GM18861 (cell line): ENCODE results near the gene CSMD2.
"Not testable (repeated sequence)": the region's sequence is repeated elsewhere in the genome, so short reads cannot be mapped to it uniquely, and the experiment has no call there.

Experiments
- ATAC-seq: cut with Tn5 transposase; IDR thresholded peaks from one replicate; pipeline ENCODE4 v1.9.1; 2021; ENCODE audit not compliant: unreplicated experiment

CSMD2 gene

DNA sequence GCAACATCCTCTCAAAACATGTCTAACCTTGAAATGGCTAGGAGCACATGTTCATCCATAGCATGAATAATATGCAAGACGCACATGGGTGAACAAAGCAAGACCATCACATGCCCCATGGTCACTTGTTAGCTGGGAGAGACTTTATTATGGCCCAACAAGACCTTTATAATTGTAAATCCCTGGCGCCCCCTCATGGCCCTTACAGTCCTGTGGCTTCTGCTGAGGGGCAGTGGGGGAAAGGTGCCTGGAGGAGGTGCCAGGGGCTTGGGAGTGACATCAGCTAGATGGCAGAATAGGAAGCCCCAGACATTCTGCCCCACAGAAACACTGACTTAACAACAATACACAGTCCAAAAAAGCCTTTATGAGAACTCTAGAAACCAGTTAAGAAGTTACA lies 51.7 kb downstream of the CSMD2 start:
- ATAC-seq, result no peak

DNA sequence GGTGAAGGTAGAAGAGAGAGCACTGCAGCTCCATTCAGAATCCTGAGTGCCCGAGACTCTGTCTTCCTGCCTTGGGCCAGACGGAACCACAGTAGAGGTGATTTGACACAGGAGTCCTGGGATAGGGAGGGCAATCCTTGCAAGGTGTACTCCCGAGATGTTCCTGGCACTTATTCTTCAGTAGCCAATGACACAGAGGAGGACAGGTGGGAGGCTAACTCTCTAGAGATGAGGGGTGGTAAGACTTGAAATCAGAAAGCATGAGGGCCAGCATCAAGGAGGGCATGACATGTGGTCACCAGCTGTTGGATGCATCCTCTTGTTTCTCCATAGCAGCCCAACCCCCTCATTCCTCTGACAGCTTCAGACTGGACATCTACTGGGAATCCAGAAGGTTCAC lies 56.3 kb downstream of the CSMD2 start:
- no peak for ATAC-seq

DNA sequence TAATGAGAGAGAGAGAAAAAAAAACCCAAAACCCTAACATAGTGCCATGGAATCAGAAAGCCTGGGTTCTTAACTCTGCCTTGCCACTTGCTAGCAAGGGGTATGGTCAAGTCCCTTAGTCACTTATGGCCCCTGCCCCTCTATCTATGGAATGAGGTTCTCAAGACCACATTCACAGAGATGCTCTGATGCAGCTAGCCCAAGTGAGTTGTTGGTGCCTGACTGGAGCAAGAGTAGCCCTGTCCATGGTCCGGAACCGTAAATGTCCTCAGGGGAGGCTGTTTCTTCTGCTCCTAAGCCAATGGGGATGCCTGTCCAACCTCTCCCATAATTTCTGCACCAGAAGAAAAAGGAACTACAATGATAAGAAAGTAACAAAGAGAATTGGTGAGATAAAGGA lies 56.8 kb downstream of the CSMD2 start:
- no peak for ATAC-seq

DNA sequence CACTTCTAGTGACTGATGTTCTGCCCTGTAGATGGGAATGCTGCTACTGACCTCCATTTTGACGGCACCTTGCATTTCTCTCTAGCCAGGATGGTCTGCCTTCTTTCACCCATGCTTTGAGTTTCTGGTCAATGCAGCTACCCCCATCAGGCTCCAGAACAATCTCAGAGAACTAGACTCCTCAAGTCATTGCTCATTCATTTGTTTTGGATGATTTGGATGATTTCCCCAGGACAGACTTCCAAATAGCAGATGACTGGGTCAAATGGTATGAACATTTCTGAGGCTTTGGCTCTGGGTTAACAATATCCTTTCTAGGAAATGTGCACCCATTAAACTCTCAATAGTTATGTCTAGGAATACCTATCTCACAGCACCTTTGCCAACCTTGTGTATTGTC lies 63.9 kb downstream of the CSMD2 start:
- ATAC-seq, result no peak

DNA sequence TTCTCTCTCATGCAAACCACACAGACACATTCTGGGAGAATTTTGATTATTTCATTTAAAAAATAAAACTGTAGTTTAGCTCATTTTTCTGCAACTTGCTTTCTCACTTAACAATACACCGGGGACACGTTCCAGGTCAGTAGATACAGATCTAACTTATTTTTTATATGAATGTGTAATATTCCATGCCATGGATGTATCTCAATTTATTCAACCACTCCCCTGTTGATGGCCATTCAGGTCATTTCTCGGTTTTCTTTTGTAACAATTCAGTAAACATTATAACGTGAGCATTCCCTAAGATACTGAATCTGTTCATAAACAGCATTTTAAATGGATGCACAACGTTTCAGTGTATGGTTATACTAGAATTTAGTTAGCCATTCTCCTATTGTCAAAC lies 64.7 kb downstream of the CSMD2 start:
- no peak for ATAC-seq

DNA sequence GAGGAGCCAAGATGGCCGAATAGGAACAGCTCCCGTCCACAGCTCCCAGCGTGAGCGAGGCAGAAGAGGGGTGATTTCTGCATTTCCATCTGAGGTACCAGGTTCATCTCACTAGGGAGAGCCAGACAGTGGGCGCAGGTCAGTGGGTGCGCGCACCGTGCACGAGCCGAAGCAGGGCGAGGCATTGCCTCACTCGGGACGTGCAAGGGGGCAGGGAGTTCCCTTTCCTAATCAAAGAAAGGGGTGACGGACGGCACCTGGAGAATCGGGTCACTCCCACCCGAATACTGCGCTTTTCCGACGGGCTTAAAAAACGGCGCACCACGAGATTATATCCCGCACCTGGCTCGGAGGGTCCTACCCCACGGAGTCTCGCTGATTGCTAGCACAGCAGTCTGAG lies 72.6 kb downstream of the CSMD2 start:
- ATAC-seq, result not testable (repeated sequence)

DNA sequence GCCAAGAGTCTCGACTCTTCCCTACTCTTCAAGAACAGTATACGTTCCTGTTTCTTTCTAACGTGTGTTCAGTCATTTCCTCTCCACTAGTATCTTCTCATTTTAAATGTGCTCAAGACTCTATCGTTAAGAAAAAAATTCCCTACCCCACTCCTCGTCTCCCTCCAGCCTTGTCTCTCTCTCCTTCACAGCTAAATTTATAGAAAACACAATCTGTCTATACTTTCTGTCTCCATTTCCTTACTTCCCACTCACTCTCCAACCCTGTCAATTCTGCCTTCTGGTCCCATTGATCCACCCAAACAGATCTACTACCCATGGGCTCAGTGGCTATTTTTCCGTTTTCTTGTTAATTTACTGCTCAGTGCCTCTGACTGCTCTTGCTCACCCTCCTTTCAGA lies 75.3 kb downstream of the CSMD2 start:
- ATAC-seq, result no peak

DNA sequence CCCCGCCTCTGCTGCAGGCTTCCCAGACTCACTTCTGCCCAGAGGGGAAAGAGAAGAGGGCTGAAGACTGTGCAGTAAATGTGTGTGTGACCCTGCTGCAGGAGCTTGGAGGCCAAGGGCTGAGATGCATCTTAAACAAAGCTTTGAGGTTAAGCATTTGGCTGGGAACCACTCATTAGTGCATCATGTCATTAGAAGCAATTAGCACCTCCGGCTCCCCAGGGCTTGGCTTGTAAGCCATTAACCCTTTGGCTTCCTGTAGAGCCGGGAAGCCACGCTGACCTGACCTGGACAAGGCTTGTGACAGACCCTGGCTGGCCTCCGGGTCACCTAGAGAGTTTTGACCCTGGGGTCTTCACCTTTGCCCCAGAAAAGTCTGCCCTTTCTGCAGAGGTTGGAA lies 77.0 kb downstream of the CSMD2 start:
- no peak for ATAC-seq

DNA sequence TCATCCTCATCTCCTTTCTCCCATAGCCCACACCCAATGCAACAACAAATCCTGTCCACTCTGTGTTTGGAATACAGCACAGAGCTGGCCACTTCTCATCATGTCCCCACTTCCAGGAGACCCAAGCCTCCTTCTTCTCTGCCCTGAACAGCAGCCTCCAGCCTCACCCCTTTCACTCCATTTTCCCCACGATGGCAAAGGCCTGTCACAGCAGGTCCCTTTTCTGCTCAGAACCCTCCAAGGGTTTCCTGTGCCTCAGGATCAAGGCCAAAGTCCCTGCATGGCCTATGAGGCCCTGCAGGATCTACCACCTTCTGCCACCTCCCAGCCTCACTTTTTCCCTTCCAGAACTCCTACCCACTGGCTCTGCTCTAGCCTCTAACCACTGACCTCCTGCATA lies 78.5 kb downstream of the CSMD2 start:
- ATAC-seq, result no peak

DNA sequence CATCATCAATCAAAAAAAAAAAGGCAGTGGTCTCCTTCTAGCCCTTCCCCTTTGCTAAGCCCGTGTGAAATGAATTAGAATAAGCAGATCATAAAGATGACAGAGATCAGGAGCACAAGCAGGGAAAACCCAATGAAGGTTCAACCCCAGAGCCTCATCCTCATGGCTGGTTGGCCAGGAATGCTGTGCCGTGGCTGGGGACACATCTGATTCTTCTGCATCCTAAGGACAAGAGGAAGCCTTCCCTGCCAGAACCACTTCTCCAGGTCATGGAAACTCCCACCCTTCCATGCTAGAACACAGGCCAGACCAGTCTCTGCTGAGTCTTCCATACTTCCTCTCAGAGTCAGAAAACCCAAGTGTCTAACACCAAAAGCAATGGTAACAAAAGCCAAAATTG lies 81.1 kb downstream of the CSMD2 start:
- no peak for ATAC-seq

DNA sequence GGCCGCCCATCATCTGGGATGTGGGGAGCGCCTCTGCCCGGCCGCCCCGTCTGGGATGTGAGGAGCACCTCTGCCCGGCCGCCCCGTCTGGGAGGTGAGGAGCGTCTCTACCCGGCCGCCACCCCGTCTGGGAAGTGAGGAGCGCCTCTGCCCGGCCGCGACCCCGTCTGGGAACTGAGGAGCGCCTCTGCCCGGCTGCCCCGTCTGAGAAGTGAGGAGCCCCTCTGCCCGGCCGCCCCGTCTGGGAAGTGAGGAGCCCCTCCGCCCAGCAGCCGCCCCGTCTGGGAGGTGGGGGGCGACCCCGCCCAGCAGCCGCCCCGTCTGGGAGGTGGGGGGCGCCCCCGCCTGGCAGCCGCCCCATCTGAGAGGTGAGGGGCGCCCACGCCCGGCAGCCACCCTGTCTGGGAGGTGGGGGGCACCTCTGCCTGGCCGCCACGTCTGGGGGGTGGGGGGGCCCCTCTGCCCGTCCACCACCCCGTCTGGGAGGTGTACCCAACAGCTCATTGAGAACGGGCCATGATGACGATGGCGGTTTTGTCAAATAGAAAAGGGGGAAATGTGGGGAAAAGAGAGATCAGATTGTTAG lies 82.9 kb downstream of the CSMD2 start:
- not testable (repeated sequence) for ATAC-seq

DNA sequence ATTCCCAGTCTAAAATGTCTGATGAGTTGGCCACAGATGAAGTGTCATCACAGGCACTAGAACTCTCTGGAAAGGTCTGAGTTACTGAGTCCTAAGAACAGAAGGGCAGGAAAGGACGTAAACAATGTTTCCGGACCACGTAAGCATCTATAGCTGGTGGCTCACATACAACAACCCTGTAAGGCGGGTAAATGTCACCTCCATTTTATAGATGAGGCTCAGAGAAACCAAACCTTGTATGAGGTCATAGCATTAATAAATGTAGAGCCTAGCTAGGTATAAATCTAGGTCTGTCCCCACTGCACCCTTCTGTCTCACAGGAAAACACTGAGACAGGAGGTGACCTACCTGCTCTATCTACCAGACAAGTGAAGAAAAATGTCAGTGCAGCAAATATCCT lies 86.6 kb downstream of the CSMD2 start:
- ATAC-seq, result no peak

DNA sequence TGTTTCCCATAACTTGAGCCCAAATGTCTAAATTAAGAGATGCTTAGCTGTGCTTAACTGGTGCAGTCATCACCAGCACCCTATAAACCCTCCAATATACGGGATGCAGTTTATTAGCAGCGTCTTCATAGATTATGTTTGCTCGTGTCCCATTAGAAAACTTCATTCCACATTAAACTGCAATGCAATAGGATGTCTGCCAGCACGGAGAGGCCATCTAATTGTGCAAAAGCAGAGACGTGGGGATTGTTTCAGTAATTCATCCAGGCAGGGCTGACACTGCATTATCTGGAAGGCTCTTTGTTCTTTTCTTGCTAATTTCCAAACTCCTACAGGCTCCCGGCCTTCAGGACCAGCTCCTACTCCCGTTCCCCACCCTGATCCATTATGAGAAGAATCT lies 89.5 kb downstream of the CSMD2 start:
- no peak for ATAC-seq

DNA sequence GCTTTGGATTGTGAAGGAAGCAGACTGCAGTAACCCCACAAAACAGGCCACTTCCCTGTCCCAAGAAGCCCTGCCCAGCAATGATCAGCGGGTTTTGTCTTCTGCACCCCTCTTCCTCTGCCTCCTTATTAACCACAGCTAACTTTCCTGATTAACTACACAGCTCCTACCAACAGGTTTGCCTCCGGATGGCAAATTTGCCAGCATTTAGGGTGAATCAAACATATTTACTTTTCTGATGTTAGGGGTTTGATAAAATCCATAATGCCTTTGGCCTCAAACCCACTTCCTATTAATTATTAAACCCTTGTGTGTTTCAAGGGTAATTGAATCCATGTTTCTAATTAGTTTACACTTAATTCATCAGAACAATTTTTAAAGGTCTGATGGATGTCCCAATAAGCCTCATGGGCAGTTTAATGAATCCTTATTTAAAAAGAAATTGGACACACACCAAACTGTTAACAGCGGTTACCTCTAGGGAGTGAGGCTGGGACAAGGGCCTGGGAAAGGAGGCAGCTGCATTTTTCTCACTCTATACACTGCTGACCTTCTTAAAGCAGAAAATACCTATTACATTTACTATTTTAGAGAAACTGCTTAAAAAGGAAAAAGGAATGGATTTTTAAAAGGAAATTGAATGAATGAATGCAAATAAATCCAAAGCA lies 91.9 kb downstream of the CSMD2 start:
- no peak for ATAC-seq

DNA sequence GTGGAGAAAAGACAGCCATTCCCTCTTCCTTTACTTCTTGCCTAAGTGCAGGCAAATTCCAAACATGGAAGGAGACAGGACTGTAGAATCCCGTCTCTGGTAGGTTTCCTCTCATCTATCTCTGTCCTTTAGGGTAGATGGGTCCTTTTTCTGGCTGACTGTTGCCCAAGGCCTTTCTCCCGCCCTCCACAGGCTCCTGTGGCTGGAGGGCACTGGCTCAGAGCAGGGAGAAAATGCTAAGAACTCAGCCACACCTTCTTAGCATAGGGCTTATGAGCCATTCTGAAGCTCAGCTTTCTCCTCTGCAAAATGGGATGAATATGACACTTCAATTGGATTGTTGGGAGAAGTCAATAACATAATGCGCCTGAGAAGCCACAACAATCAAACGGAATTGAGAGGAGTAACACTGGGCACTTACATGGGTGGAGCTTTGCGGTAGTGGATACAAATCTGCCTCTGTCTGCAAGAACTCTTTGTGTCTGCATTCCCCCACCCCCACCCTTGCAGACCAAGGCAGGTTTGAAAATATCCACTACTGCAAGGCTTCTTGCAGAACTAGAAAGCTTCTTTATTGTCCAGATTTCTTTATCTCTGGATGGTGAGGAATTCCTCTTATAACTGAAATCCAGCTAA lies 94.7 kb downstream of the CSMD2 start:
- ATAC-seq, result no peak

DNA sequence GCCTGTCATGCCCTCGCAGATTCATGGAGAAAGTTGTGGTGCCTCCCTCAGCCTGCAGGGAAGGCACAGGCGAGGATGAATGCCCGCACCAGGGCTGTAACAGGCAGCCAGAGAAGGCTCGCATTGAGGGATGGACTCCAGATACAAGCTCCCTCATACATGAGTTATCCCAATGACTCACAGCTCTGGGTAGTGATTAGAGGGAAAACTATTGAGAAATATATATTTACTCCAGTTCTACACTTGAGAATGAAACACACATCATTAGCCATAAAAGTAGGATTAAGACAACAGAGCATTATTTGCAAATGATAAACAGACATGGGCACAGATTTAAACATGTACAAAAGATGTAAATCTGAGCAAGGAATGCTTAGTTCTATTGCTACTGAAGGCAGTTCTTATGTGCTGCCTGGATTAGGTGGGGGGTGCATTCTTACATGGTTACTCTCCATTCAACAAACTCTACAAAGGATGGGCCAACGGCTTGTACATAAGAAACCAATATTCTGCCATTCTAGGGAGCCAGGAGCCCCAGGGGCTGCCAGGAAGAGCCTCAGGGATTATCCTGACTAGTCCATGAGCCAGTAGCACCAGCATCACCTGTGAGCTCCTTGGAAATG lies 97.9 kb downstream of the CSMD2 start:
- no peak for ATAC-seq

DNA sequence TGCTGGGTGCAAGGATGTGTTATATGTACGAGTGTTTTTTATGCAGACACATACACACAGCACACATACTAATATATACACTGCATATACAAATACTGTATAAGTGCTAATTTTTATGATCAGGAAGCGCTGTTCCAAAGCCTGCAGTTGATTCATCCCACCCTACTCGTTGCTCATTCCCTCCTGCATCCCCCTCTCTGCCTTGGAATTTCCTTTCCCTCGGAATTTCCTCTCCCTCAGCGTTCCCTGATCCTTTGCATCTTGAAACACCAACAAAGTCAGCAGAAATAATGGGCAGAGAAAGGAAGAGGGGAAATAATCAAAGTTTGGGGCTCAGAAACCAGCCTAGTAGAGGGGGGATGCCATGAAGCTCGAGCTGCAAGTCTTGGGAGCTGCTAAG lies 98.9 kb downstream of the CSMD2 start:
- no peak for ATAC-seq

DNA sequence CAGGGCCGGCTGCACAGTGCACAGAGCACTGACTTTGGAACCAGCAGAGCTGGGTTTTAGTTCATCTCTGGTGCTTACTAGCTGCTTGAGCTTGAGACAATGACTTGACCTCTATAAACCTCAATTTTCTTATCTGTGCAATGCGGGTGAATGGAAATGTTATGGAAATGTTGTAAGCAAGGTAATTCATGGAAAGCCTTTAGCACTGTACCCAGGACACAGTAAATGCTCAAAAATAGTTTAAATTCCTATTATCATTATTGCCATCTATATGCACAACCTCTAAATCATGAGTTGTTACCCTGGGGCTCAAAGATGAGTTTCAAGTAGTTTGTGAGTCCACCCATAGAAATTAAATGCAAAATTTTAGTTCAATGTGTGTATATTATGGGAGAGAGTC lies 99.5 kb downstream of the CSMD2 start:
- ATAC-seq, result no peak

DNA sequence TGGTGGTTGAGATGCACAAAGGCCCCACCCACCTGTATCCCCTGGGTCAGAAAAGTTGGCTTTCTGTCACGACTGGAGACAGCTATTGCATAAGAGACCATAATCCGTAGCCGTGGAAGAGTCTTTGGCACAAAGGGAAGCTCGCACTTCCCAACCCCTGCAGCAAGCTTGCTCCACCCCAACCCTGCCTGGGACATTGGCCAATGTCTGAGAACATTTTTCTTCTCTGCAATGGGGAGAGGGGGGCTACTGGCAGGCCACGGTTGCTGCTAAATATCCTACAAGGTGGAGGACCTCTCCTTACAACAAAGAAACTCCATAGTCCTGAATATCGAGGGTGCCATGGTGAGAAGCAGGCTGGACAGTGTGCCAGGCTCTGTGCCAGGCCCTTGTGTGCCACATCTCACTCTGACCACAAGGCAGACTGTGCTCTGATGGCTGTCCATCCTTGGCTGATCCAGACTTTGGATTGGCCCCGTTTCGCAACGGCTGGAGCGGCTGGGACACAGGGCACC lies 104.1 kb downstream of the CSMD2 start:
- no peak for ATAC-seq

DNA sequence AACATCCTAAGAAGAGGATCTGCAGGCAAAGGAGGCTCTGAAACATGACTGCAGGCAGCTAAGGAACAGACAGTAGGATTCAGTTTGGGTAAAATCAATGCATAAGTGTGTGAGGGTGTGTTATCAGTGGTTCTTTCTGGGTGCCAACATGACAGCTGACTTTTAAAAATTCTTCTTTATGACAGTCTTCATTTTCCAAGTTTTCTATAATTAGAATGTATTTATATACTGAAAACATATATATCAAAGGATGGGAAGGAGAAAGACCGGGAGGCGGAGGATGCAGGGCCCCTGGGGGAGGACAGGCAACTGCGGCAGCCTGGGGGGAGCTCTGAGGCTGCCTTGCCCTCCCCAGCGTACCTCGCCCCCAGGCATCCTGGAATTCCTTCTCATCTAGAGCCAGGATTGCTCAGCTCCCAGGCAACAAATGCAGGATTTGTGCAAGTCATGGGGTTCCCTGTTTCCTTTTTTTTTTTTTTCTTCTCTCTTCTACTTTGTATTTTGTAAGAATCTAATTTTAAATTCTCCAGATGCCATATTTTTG lies 104.8 kb downstream of the CSMD2 start:
- ATAC-seq, result no peak

DNA sequence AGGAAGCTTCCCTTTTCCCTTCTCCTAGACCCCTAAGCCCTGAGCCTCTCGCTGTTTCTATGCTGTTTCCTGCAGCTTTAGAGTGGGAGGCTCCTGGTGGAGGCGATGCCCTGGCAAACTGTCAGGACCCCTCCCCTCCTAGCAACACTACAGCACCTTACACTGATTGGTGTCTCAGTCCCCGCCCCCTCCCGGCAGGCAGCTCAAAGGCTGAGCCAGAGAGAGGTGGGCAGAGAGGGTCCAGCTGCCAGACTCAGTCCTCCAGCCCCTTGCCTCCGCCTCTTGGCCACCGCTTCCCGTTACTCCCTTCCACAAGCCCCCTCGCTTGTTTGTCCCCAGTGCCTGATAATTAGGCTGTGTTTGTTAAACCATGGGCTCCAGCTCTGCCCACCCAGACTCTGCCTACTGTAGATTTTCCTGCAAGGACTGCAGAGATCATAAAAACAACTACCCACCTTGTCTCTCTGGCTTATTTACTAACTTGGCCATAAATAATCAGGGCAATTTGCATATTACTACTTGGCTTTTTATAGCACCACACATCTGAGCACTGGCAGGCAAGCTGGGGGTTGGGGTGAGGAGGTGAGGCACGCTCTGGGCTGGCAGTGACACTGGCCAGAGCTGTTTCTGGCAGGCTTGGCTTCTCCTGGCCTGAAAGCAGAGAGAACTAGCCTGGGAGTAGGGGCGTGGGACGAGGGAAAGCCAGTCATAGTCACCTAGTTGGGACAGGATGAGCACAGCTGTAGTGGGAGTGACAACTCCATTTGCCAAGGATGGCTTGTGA lies 107.5 kb downstream of the CSMD2 start:
- ATAC-seq, result no peak
